GM20431 (cell line): Measurements from ENCODE around the gene TBL1X.

Experiments
- in situ Hi-C: fragments of 300-500 bp; cut with MseI, MboI; formaldehyde crosslinking; loops from one replicate; pipeline ENCODE4 v1.15.0; 2020; ENCODE audit warnings: low sequenced_read_pairs; ENCODE audit not compliant: unreplicated experiment

The TBL1X gene

GRCh38 chrX:9576059-9576458 lies 111.2 kb downstream of the TBL1X start:
- in situ Hi-C loops: no loop called here

GRCh38 chrX:9577555-9577954 lies 112.7 kb downstream of the TBL1X start:
- in situ Hi-C loops: no loop called here

GRCh38 chrX:9578083-9578779 lies 113.4 kb downstream of the TBL1X start:
- in situ Hi-C loops: no loop called here

GRCh38 chrX:9581771-9582385 lies 117.0 kb downstream of the TBL1X start:
- in situ Hi-C loops: no loop called here

GRCh38 chrX:9582956-9583355 lies 118.1 kb downstream of the TBL1X start:
- in situ Hi-C loops: no loop called here

- in situ Hi-C loops: no loop called here
Measured at GRCh38 chrX:9586992-9587392, 122.1 kb downstream of the TBL1X start.

- in situ Hi-C loops: no loop called here
Measured at GRCh38 chrX:9587642-9588041, 122.8 kb downstream of the TBL1X start.

- in situ Hi-C loops: no loop called here
Measured at GRCh38 chrX:9591496-9591895, 126.6 kb downstream of the TBL1X start.

- in situ Hi-C loops: no loop called here
Measured at GRCh38 chrX:9593756-9594155, 128.9 kb downstream of the TBL1X start.

- in situ Hi-C loops: no loop called here
Measured at GRCh38 chrX:9595174-9595573, 130.3 kb downstream of the TBL1X start.

GRCh38 chrX:9596837-9597236 lies 132.0 kb downstream of the TBL1X start:
- in situ Hi-C loops: no loop called here

- in situ Hi-C loops: no loop called here
Measured at GRCh38 chrX:9597361-9598035, 132.6 kb downstream of the TBL1X start.

- in situ Hi-C loops: no loop called here
Measured at GRCh38 chrX:9598344-9598743, 133.5 kb downstream of the TBL1X start.

- in situ Hi-C loops: no loop called here
Measured at GRCh38 chrX:9604111-9604907, 139.5 kb downstream of the TBL1X start.

- in situ Hi-C loops: no loop called here
Measured at GRCh38 chrX:9604908-9605306, 140.0 kb downstream of the TBL1X start.

GRCh38 chrX:9605484-9605883 lies 140.6 kb downstream of the TBL1X start:
- in situ Hi-C loops: no loop called here

- in situ Hi-C loops: no loop called here
Measured at GRCh38 chrX:9606971-9607370, 142.1 kb downstream of the TBL1X start.

- in situ Hi-C loops: no loop called here
Measured at GRCh38 chrX:9609499-9609898, 144.6 kb downstream of the TBL1X start.

GRCh38 chrX:9609987-9610386 lies 145.1 kb downstream of the TBL1X start:
- in situ Hi-C loops: no loop called here

GRCh38 chrX:9610771-9611392 lies 146.0 kb downstream of the TBL1X start:
- in situ Hi-C loops: no loop called here
